ENCODE data around the gene MEA1. TPM values are rescaled to one million over a fixed set of nuclear protein-coding genes. Genes with fewer than 3 reads are reported as not detected.

MEA1 gene
- total RNA-seq, 4 donors from 2014 or later, result 21.7 to 54.2 (median 37.3) TPM

DNA sequence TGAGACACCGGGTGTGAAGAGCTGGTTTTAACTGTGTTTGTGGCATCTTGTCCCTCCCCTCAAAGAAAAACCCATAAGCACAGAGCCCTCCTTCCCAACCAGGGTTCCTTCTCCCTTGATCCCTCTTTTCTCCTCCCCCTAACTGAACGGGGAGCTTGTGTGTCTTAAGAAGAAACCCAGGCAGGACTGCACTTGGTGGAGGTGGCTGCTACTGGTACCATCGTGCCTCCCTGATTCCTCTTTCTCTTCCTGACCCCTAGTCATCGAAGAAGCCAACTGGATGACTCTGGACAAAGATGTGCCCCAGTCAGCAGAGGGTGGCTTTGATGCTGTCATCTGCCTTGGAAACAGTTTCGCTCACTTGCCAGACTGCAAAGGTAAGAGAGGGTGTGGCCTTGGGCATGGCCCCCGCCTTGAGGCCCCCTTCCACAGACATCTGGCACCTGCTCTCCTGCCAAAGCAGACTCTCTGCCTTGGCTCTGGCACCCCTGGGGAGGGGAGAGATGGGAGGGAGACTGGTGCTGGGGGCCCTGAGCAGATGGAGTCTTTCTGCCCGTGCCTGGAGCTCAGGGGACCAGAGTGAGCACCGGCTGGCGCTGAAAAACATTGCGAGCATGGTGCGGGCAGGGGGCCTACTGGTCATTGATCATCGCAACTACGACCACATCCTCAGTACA is 51.1 kb downstream of the MEA1 start:
- no peak overlapping the region for H3K27ac ChIP-seq
- 94 to 100% methylated on average over 3 to 13 of the region's 13 CpGs for WGBS, 2 donors (ENCODE audit: low coverage in 1 of 2)
- no peak overlapping the region for H3K4me3 ChIP-seq
- no peaks in the 10 kb centered on the region for H3K27me3 ChIP-seq
- no peak for DNase-seq
- intact Hi-C loops (cut with DNase I; ENCODE audit: low total_unique reads) (no loop called here), in situ Hi-C loops (cut with MboI; ENCODE audit: low pct_ligation_motif_present in 1 of 4, low pct_unique_long_range_greater_than_20kb in 1 of 4, low sequenced_read_pairs in 3 of 4) (no loop called here)
- peaks cover 8 to 17% (median 13%) of the 10 kb centered on the region in 4 donors for H3K4me1 ChIP-seq
- no peaks in the 10 kb centered on the region for H3K9me3 ChIP-seq
- TF ChIP-seq EP300 (IDR thresholded peaks at IDR 0.05; ENCODE audit: low read depth), result no peak
- no peak for TF ChIP-seq POLR2AphosphoS5 (IDR thresholded peaks at IDR 0.05)
- no peak for TF ChIP-seq POLR2A (IDR thresholded peaks at IDR 0.05)
- TF ChIP-seq, protein P1, sequence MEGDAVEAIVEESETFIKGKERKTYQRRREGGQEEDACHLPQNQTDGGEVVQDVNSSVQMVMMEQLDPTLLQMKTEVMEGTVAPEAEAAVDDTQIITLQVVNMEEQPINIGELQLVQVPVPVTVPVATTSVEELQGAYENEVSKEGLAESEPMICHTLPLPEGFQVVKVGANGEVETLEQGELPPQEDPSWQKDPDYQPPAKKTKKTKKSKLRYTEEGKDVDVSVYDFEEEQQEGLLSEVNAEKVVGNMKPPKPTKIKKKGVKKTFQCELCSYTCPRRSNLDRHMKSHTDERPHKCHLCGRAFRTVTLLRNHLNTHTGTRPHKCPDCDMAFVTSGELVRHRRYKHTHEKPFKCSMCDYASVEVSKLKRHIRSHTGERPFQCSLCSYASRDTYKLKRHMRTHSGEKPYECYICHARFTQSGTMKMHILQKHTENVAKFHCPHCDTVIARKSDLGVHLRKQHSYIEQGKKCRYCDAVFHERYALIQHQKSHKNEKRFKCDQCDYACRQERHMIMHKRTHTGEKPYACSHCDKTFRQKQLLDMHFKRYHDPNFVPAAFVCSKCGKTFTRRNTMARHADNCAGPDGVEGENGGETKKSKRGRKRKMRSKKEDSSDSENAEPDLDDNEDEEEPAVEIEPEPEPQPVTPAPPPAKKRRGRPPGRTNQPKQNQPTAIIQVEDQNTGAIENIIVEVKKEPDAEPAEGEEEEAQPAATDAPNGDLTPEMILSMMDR (IDR thresholded peaks at IDR 0.05), result no peak
- H3K36me3 ChIP-seq, result peaks cover 0 to 15% (median 7%) of the 10 kb centered on the region in 4 donors

DNA sequence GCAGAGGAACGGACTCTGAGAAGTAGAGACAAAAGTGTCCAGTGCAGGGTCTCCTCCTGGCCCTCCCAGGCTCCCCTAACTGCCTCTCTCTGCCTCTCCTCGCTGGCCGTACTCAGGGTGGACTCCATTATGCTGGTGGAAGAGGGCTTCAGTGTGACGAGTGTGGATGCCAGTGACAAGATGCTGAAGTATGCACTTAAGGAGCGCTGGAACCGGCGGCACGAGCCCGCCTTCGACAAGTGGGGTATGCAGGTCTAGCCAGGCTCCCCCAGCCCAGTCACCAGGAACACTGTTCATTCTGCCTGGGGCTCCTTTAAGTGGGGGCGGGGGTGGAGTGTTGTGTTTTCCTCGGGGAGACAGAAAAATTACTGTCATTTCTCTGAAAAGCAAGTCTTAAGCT is 51.6 kb downstream of the MEA1 start:
- H3K36me3 ChIP-seq, result peaks cover 0 to 15% (median 7%) of the 10 kb centered on the region in 4 donors
- in situ Hi-C loops (cut with MboI; ENCODE audit: low pct_ligation_motif_present in 1 of 4, low pct_unique_long_range_greater_than_20kb in 1 of 4, low sequenced_read_pairs in 3 of 4), result no loop called here
- TF ChIP-seq, protein P1 (IDR thresholded peaks at IDR 0.05), result no peak
- TF ChIP-seq POLR2A (IDR thresholded peaks at IDR 0.05), result no peak
- TF ChIP-seq EP300 (IDR thresholded peaks at IDR 0.05; ENCODE audit: low read depth), result no peak
- TF ChIP-seq POLR2AphosphoS5 (IDR thresholded peaks at IDR 0.05), result no peak
- no peaks in the 10 kb centered on the region for H3K9me3 ChIP-seq
- H3K27ac ChIP-seq, result no peak overlapping the region
- H3K4me1 ChIP-seq, result peaks cover 8 to 17% (median 13%) of the 10 kb centered on the region in 4 donors
- no peak overlapping the region for H3K4me3 ChIP-seq
- intact Hi-C loops (cut with DNase I; ENCODE audit: low total_unique reads), result no loop called here
- WGBS, 2 donors (ENCODE audit: low coverage in 1 of 2), result 90 to 100% methylated on average over 1 to 12 of the region's 12 CpGs
- DNase-seq, result no peak
- H3K27me3 ChIP-seq, result no peaks in the 10 kb centered on the region

Other genes starting within 250 kb of the MEA1 start
- 10 to 100 TPM; 14.7 to 34.8 (median 21.5) TPM for gene BICRAL, start 231.9 kb downstream of the MEA1 start, total RNA-seq
- gene RPL7L1, start 134.3 kb downstream of the MEA1 start, total RNA-seq, result 10 to 100 TPM; 27.3 to 57.1 (median 43.4) TPM
- gene PTCRA, start 97.9 kb downstream of the MEA1 start, total RNA-seq, result not detected
- gene CNPY3, start 84.5 kb downstream of the MEA1 start, total RNA-seq, result 10 to 100 TPM; 10.3 to 24.4 (median 21.0) TPM
- under 1 TPM in 1 of 4 donors, not detected in 3; 0.68 TPM for gene GNMT, start 53.2 kb downstream of the MEA1 start, total RNA-seq
- 10 to 100 TPM; 17.2 to 50.0 (median 33.2) TPM for gene PEX6, start 34.8 kb downstream of the MEA1 start, total RNA-seq
- 10 to 100 TPM; 38.0 to 87.5 (median 52.9) TPM for gene PPP2R5D, start 29.4 kb downstream of the MEA1 start, total RNA-seq
- gene KLHDC3, start 303 bp upstream of the MEA1 start, total RNA-seq, result 10 to 100 TPM; 54.6 to 67.3 (median 63.2) TPM
- 100 to 1,000 TPM in 1 of 4 donors, 10 to 100 TPM in 3; 32.2 to 200 (median 40.5) TPM for gene RRP36, start 7.7 kb upstream of the MEA1 start, total RNA-seq
- 10 to 100 TPM; 13.0 to 29.3 (median 15.7) TPM for gene CUL7, start 39.9 kb upstream of the MEA1 start, total RNA-seq
- gene MRPL2, start 45.5 kb upstream of the MEA1 start, total RNA-seq, result 10 to 100 TPM in 3 of 4 donors, 1 to 10 TPM in 1; 5.8 to 54.2 (median 34.3) TPM
- gene KLC4, start 45.7 kb upstream of the MEA1 start, total RNA-seq, result 100 to 1,000 TPM in 3 of 4 donors, 10 to 100 TPM in 1; 91.9 to 296 (median 159) TPM
- 10 to 100 TPM in 1 of 4 donors, 1 to 10 TPM in 3; 2.2 to 34.6 (median 6.0) TPM for gene PTK7, start 62.4 kb upstream of the MEA1 start, total RNA-seq
- gene SRF, start 157.3 kb upstream of the MEA1 start, total RNA-seq, result 10 to 100 TPM; 26.7 to 32.6 (median 29.6) TPM
- gene CUL9, start 168.2 kb upstream of the MEA1 start, total RNA-seq, result 10 to 100 TPM; 41.1 to 69.9 (median 50.3) TPM
- gene DNPH1, start 215.5 kb upstream of the MEA1 start, total RNA-seq, result 100 to 1,000 TPM in 3 of 4 donors, 10 to 100 TPM in 1; 16.1 to 367 (median 128) TPM
- 1 to 10 TPM in 1 of 4 donors, under 1 TPM in 3; 0.20 to 1.1 (median 0.36) TPM for gene TTBK1, start 229.5 kb upstream of the MEA1 start, total RNA-seq

Measured in transverse colon (tissue), 4 donors.